IMR-90 (cell line): Measurements from ENCODE around the gene LRRC73. TPM values are rescaled to one million over a fixed set of nuclear protein-coding genes. Genes with fewer than 3 reads are reported as not detected.

Experiments used
- ATAC-seq: fragments of 200-7000 bp; cut with Tn5 transposase; 2 replicates; pipeline ENCODE4 v1.9.1; 2020; ENCODE audit warnings: low read depth, mild to moderate bottlenecking, moderate library complexity
- BruUV-seq: library from RNA; stranded (reverse); fragments of 400-500 nt; replicated peaks from 2 replicates; lab custom pipeline; 2021; lab: Mats Ljungman, UMichigan
- CTCF ChIA-PET: fragments of 300-600 bp; formaldehyde crosslinking; extraction: SDS; loops from one replicate; lab custom pipeline; 2021; ENCODE audit warnings: antibody characterized with exemption; lab: Yijun Ruan, JAX
- POLR2A ChIA-PET: fragments of 300-600 bp; sonication (Branson Sonifier 250); formaldehyde crosslinking; loops from one replicate; lab custom pipeline; 2022; ENCODE audit warnings: antibody characterized with exemption; ENCODE audit not compliant: unreplicated experiment; lab: Charles Lee
- DNase-seq: peaks from one replicate; pipeline ENCODE4 v3.0.0; 2013
- H2AFZ ChIP-seq: replicated peaks from 2 replicates; pipeline ENCODE3; 2013; ENCODE audit warnings: low read length, mild to moderate bottlenecking; ENCODE audit not compliant: poor library complexity
- H2AK5ac ChIP-seq: 2 replicates; pipeline ENCODE4 v1.6.1; 2013; ENCODE audit warnings: low read depth, low read length, inconsistent platforms
- H2AK9ac ChIP-seq: replicated peaks from 2 replicates; pipeline ENCODE3; 2013; ENCODE audit warnings: mild to moderate bottlenecking, low read depth, low read length, moderate library complexity; ENCODE audit not compliant: poor library complexity
- H2BK120ac ChIP-seq: 2 replicates; pipeline ENCODE4 v1.6.1; 2013; ENCODE audit warnings: low read depth, low read length, inconsistent platforms
- H2BK15ac ChIP-seq: 3 replicates; pipeline ENCODE4 v1.6.1; 2013; ENCODE audit warnings: low read depth, low read length, inconsistent platforms
- H2BK20ac ChIP-seq: 2 replicates; pipeline ENCODE4 v1.6.1; 2013; ENCODE audit warnings: low read depth, mild to moderate bottlenecking, inconsistent platforms, low read length, moderate library complexity
- H2BK5ac ChIP-seq: 2 replicates; pipeline ENCODE4 v1.6.1; 2013; ENCODE audit warnings: mild to moderate bottlenecking, low read depth, low read length, inconsistent platforms; ENCODE audit not compliant: poor library complexity, severe bottlenecking
- H3K14ac ChIP-seq: replicated peaks from 2 replicates; pipeline ENCODE4 v1.6.1; 2013; ENCODE audit warnings: low read depth, low read length, inconsistent platforms
- H3K18ac ChIP-seq: 2 replicates; pipeline ENCODE4 v1.6.1; 2013; ENCODE audit warnings: low read depth, low read length, control low read depth
- H3K23ac ChIP-seq: 2 replicates; pipeline ENCODE4 v1.6.1; 2013; ENCODE audit warnings: low read depth, low read length, inconsistent platforms
- H3K27ac ChIP-seq: 2 replicates; pipeline ENCODE4 v1.5.1; 2013; ENCODE audit warnings: mild to moderate bottlenecking, control low read depth, low read length; ENCODE audit not compliant: insufficient read depth
- H3K27me3 ChIP-seq: 2 replicates; pipeline ENCODE4 v1.6.1; 2013; ENCODE audit warnings: low read length; ENCODE audit not compliant: control insufficient read depth, insufficient read depth
- H3K36me3 ChIP-seq: 2 replicates; pipeline ENCODE4 v1.6.1; 2013; ENCODE audit warnings: low read length, mixed read lengths; ENCODE audit not compliant: control insufficient read depth, insufficient read depth
- H3K4ac ChIP-seq: 2 replicates; pipeline ENCODE4 v1.6.1; 2013; ENCODE audit warnings: low read depth, low read length, inconsistent platforms
- H3K4me1 ChIP-seq: 2 replicates; pipeline ENCODE4 v1.6.1; 2013; ENCODE audit warnings: low read length, mixed read lengths; ENCODE audit not compliant: control insufficient read depth, insufficient read depth
- H3K4me2 ChIP-seq: 2 replicates; pipeline ENCODE4 v1.6.1; 2013; ENCODE audit warnings: low read depth, mild to moderate bottlenecking, control low read depth, low read length, moderate library complexity
- H3K4me3 ChIP-seq: 2 replicates; pipeline ENCODE4 v1.5.1; 2013; ENCODE audit warnings: low read depth, mild to moderate bottlenecking, control low read depth, low read length, moderate library complexity; ENCODE audit not compliant: insufficient read depth
- H3K56ac ChIP-seq: 2 replicates; pipeline ENCODE4 v1.6.1; 2013; ENCODE audit warnings: low read length, inconsistent platforms; ENCODE audit not compliant: insufficient read depth; ENCODE audit errors: extremely low read depth
- H3K79me1 ChIP-seq, 2 experiments: 2 replicates each; pipeline ENCODE4 v1.6.1; 2013; ENCODE audit warnings: low read length in 2 of 2, inconsistent platforms in 1 of 2, low read depth in 1 of 2
- H3K9ac ChIP-seq: 2 replicates; pipeline ENCODE4 v1.6.1; 2013; ENCODE audit warnings: low read depth, low read length, control low read depth
- H3K9me1 ChIP-seq: 2 replicates; pipeline ENCODE4 v1.6.1; 2013; ENCODE audit warnings: low read length, inconsistent platforms; ENCODE audit not compliant: insufficient read depth
- H3K9me3 ChIP-seq: 2 replicates; pipeline ENCODE4 v1.6.1; 2013; ENCODE audit warnings: low read length; ENCODE audit not compliant: control insufficient read depth, insufficient read depth
- H4K20me1 ChIP-seq: 2 replicates; pipeline ENCODE4 v1.6.1; 2013; ENCODE audit warnings: low read length, inconsistent platforms; ENCODE audit not compliant: insufficient read depth
- H4K5ac ChIP-seq: 2 replicates; pipeline ENCODE4 v1.6.1; 2013; ENCODE audit warnings: mild to moderate bottlenecking, low read depth, low read length, control low read depth
- H4K8ac ChIP-seq, 2 experiments: 2 replicates each; pipeline ENCODE4 v1.6.1; 2013; ENCODE audit warnings: low read depth in 2 of 2, low read length in 2 of 2, control low read depth in 1 of 2, inconsistent platforms in 1 of 2
- H4K91ac ChIP-seq: 2 replicates; pipeline ENCODE4 v1.6.1; 2013; ENCODE audit warnings: low read depth, low read length, inconsistent platforms; ENCODE audit not compliant: insufficient read depth
- CEBPB ChIP-seq: IDR thresholded peaks from 2 replicates; pipeline ENCODE4 v1.6.1; 2012; ENCODE audit warnings: low read depth, low read length, improper control_type of control experiment
- MXI1 ChIP-seq: IDR thresholded peaks from 2 replicates; pipeline ENCODE4 v1.6.1; 2012; ENCODE audit warnings: low read depth, mild to moderate bottlenecking, low read length, moderate library complexity, borderline replicate concordance
- POLR2A ChIP-seq: IDR thresholded peaks from 2 replicates; pipeline ENCODE4 v1.6.1; 2012; ENCODE audit warnings: mild to moderate bottlenecking, low read depth, low read length
- RCOR1 ChIP-seq: IDR thresholded peaks from 2 replicates; pipeline ENCODE4 v1.6.1; 2012; ENCODE audit warnings: mild to moderate bottlenecking, low read length, improper control_type of control experiment; ENCODE audit not compliant: insufficient replicate concordance
- USF2 ChIP-seq: fragments of 150-350 bp; IDR thresholded peaks from 2 replicates; pipeline ENCODE4 v1.6.1; 2017; ENCODE audit warnings: mild to moderate bottlenecking, antibody characterized with exemption, low read length, low read depth
- WGBS, 2 experiments: methylation state at CpG; one replicate each; pipeline versions ENCODE4 v1.1.5 to v1.1.7; 2013; ENCODE audit warnings: missing lambda C conversion rate in 2 of 2; ENCODE audit not compliant: insufficient read length in 1 of 2; ENCODE audit errors: extremely low coverage in 2 of 2; 5-methylcytosine and 5-hydroxymethylcytosine counted together
- dilution Hi-C: fragments of 300-500 bp; cut with HindIII; formaldehyde crosslinking; loops from one replicate; pipeline ENCODE4 v1.14.3; 2018; ENCODE audit warnings: low sequenced_read_pairs; ENCODE audit not compliant: unreplicated experiment
- in situ Hi-C: fragments of 300-500 bp; cut with MboI; formaldehyde crosslinking; loops from 3 replicates; pipeline ENCODE4 v1.14.3; 2019; ENCODE audit warnings: low sequenced_read_pairs, inconsistent platforms, mixed read lengths
- intact Hi-C: fragments of 100-400 bp; cut with micrococcal nuclease; formaldehyde crosslinking; loops from 2 replicates; pipeline ENCODE4 v1.10.0; 2022
- polyA plus RNA-seq, 3 experiments: library from polyadenylated mRNA; depleted of rRNA; stranded (reverse); fragments of >200 nt; gene quantifications; 2 replicates each; pipeline ENCODE4 v1.2.3, GENCODE V29; 2012; ENCODE audit warnings: low replicate concordance in 1 of 3
- total RNA-seq: library from RNA; depleted of rRNA; stranded (reverse); fragments of >200 nt; gene quantifications from 2 replicates; pipeline ENCODE4 v1.2.3, GENCODE V29; 2012

The LRRC73 gene
- total and polyA plus RNA-seq, 2 of the 4 experiments (the other 2 are of a cell fraction): under 0.01 to 0.31 TPM

DNA sequence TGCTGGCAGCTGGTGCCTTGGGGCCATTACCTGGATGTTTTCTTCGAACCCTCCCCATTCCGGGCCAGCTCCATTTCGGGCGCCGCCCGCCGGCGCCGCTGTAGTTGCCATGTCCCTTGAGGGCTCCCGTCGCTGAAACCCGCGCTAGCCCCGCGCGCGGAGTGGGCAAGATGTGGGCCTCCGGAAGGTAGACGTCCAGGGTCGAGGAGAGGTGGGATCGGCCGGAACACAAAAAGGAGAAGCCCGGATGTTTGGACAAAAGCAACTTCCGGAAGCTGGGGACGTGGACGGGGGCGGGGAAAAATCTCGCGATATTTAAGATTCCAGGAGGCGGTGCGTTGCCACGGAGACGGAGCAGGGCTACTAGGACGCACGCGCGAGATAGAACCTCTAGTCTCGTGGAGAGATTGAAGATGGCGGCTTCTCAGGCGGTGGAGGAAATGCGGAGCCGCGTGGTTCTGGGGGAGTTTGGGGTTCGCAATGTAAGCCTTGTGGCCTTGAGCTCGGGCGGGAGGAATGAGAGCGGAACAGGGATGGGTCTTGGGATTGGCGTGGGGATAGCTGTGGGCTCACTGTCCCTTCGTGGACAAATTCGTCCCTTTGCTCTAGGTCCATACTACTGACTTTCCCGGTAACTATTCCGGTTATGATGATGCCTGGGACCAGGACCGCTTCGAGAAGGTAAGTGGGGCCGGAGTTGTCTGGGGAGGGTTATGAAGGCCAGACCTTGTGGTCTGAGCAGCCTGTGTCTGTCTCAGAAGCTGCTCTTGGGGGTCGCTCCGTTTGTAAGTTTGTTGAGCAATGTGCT is 6.8 kb upstream of the LRRC73 start, which contains the start of the genes POLR1C and YIPF3:
POLR1C (plus strand) TSS at position 393 of the 808 bp plus-strand sequence; CDS start at position 414, 21 bp downstream.
YIPF3 (minus strand) TSS at position 230 of the 808 bp plus-strand sequence; CDS start at position 111, 119 bp downstream.
- Histone ChIP-seq H2BK5ac (peak within 1 kb of the TSS; percentile 67), H2BK120ac (peak within 1 kb of the TSS; percentile 45), H3K27me3 (no peaks in the 10 kb centered on the region), H4K5ac (peak within 1 kb of the TSS; percentile 85), H3K4me2 (peak within 1 kb of the TSS; percentile 77), H3K23ac (peak within 1 kb of the TSS; percentile 100), H3K4me1 (peaks cover 10% of the 10 kb centered on the region), H3K79me1 (peaks cover 29 to 54% of the 10 kb centered on the region in 2 experiments), H2BK15ac (no peak within 1 kb of the TSS; the same call in 2 of the 3 replicates), H2BK20ac (no peak within 1 kb of the TSS), H3K9me1 (0 out of 2 replicates have a peak, but pooled peaks cover 9% of the 10 kb centered on the region), H3K4ac (peak within 1 kb of the TSS; percentile 99), H4K91ac (peak within 1 kb of the TSS; percentile 73), H3K4me3 (peak within 1 kb of the TSS; percentile 80), H3K36me3 (peaks cover 53% of the 10 kb centered on the region), H3K9me3 (no peaks in the 10 kb centered on the region), H2AK5ac (peak within 1 kb of the TSS; percentile 94), H2AK9ac (peak within 1 kb of the TSS; percentile 99), H3K56ac (peak within 1 kb of the TSS; percentile 90), H4K20me1 (no peaks in the 10 kb centered on the region; the same call in 1 of the 2 replicates), H3K27ac (peak within 1 kb of the TSS; percentile 83), H3K18ac (peak within 1 kb of the TSS; percentile 56; the same call in 1 of the 2 replicates), H4K8ac (peak within 1 kb of the TSS; percentile 81 to 100), H2AFZ (peak within 1 kb of the TSS; percentile 98), H3K14ac (peak within 1 kb of the TSS; percentile 100), H3K9ac (peak within 1 kb of the TSS; percentile 96)
- CTCF ChIA-PET: interaction anchor here (1.1 kb wide), 1 partner anchor 9 kb away, joined by 3 read pairs; no protein-coding TSS in a partner anchor
- POLR2A ChIA-PET: interaction anchor here (0.6 kb wide), 1 partner anchor 38 kb away, joined by 12 read pairs; no protein-coding TSS in a partner anchor
- DNase-seq (peak; percentile 97), ATAC-seq (peak; percentile 91)
- dilution Hi-C loops: no loop called here
- TF ChIP-seq CEBPB (peak; percentile 37; the same call in 1 of the 2 replicates), USF2 (peak; percentile 19; the same call in 1 of the 2 replicates), RCOR1 (no peak), MXI1 (peak; percentile 98), POLR2A (peak; percentile 90)
- intact Hi-C loops: no loop called here
- WGBS, 2 experiments: 0% methylated on average over 35 of the region's 57 CpGs; no CpG with 5 or more reads in 1 of the 2 experiments
- no TSS peak for BruUV-seq
- in situ Hi-C loops: no loop called here
